ENCODE results near the gene PNMT.

GRCh38 chr17:39677072-39677471 is 8.8 kb downstream of the PNMT start:
- TF ChIP-seq CTCF (IDR thresholded peaks at IDR 0.05) (no peak), POLR2A (IDR thresholded peaks at IDR 0.05) (no peak)
